Spleen (tissue), 11 donors: ENCODE data around the gene MXRA7. TPM values are rescaled to one million over a fixed set of nuclear protein-coding genes. Genes with fewer than 3 reads are reported as not detected.

Source experiments
- DNase-seq: peaks from one replicate; pipeline ENCODE4 v3.0.0-alpha.2; 2020
- H3K27ac ChIP-seq, 8 donors: fragments of 200-600 bp; sonication (generic) in 7 of 8; 1 replicate in 4 of 8; 2 replicates in 4 of 8; pipeline versions ENCODE4 v1.5.0 to v1.8.0; 2016 to 2021; ENCODE audit warnings: inconsistent platforms in 4 of 8, mild to moderate bottlenecking in 4 of 8, moderate library complexity in 1 of 8
- H3K27me3 ChIP-seq, 7 donors: fragments of 200-600 bp; sonication (generic) in 6 of 7; replicated peaks in 1 of 7; 1 replicate in 4 of 7; 2 replicates in 3 of 7; pipeline versions ENCODE4 v1.5.0 to v1.8.0; 2016 to 2021; ENCODE audit warnings: inconsistent platforms in 3 of 7, mild to moderate bottlenecking in 1 of 7
- H3K36me3 ChIP-seq, 6 donors: fragments of 200-600 bp; sonication (generic) in 5 of 6; 1 replicate in 4 of 6; 2 replicates in 2 of 6; pipeline versions ENCODE4 v1.5.0 to v1.8.0; 2016 to 2021; ENCODE audit warnings: inconsistent platforms in 2 of 6
- H3K4me1 ChIP-seq, 6 donors: fragments of 200-600 bp; sonication (generic) in 5 of 6; 1 replicate in 3 of 6; 2 replicates in 3 of 6; pipeline versions ENCODE4 v1.5.0 to v1.8.0; 2016 to 2021; ENCODE audit warnings: inconsistent platforms in 3 of 6
- H3K4me3 ChIP-seq, 8 donors: fragments of 200-600 bp; sonication (generic) in 7 of 8; 1 replicate in 4 of 8; 2 replicates in 4 of 8; pipeline versions ENCODE4 v1.5.0 to v1.8.0; 2016 to 2021; ENCODE audit warnings: inconsistent platforms in 4 of 8, mild to moderate bottlenecking in 4 of 8, moderate library complexity in 2 of 8
- H3K9me3 ChIP-seq, 8 donors: fragments of 200-600 bp; sonication (generic) in 7 of 8; 1 replicate in 4 of 8; 2 replicates in 4 of 8; pipeline versions ENCODE4 v1.5.0 to v1.8.0; 2016 to 2021; ENCODE audit warnings: inconsistent platforms in 4 of 8
- CTCF ChIP-seq, 11 experiments: fragments of 200-600 bp in 7 of 11; fragments of 450-650 bp in 4 of 11; sonication (generic) in 4 of 11; IDR thresholded peaks in 8 of 11; conservative IDR thresholded peaks in 3 of 11; 1 replicate in 7 of 11; 2 replicates in 4 of 11; pipeline versions ENCODE4 v1.4.0 to v1.8.0; 2016 to 2021; ENCODE audit warnings: antibody characterized with exemption in 11 of 11, inconsistent platforms in 4 of 11, mild to moderate bottlenecking in 1 of 11
- POLR2A ChIP-seq, 3 donors: fragments of 450-650 bp; IDR thresholded peaks; one replicate each; pipeline ENCODE4 v1.5.1; 2017; ENCODE audit warnings: antibody characterized with exemption in 3 of 3, mild to moderate bottlenecking in 1 of 3
- POLR2AphosphoS5 ChIP-seq, 3 donors: sonication (generic); formaldehyde crosslinking; IDR thresholded peaks; one replicate each; pipeline ENCODE4 v1.5.1; 2017; ENCODE audit warnings: antibody characterized with exemption in 3 of 3
- WGBS, 5 donors: extraction: QIAGEN DNeasy Blood & Tissue Kit in 3 of 5; methylation state at CpG; one replicate each; pipeline versions ENCODE4 v1.1.5 to v1.1.7; 2013 to 2018; 5-methylcytosine and 5-hydroxymethylcytosine counted together
- intact Hi-C: fragments of 100-400 bp; cut with DNase I; formaldehyde crosslinking; loops from one replicate; pipeline ENCODE4 v1.15.0; 2023; ENCODE audit warnings: low total_unique reads
- polyA plus RNA-seq, 3 donors: library from polyadenylated mRNA; stranded (reverse); fragments of 200-250 nt; gene quantifications; one replicate each; pipeline ENCODE4 v1.2.1, GENCODE V29; 2013
- total RNA-seq, 7 donors: library from RNA; depleted of rRNA in 3 of 7; stranded (reverse); fragments of >200 nt in 3 of 7; fragmentation: NEBNext Ultra II Directional in 4 of 7; extraction: Animal tissue kit (Norgen Biotek cat#: 25700) in 4 of 7; gene quantifications; one replicate each; pipeline versions ENCODE4 v1.1.0 to v1.2.1, GENCODE V29; 2016 to 2021
- donor health status: healthy with polysubstance abuse.
- donor health status: DM: no; HTN: no; CAD: no; lungs with moderate emphysema.
- donor health status: DM: no; HTN: no; CAD: no.
- donor health status: Bipolar disorder and iron deficiency.
- donor health status: healthy.
- donor health status: DM: no; HTN: no; CAD: no.
- donor health status: DM: yes; HTN: yes; CAD: no.

Gene MXRA7
- total and polyA plus RNA-seq, 10 donors, result 37.8 to 172 (median 117) TPM

- Histone ChIP-seq H3K36me3 (no peaks in the 10 kb centered on the region), H3K4me1 (peaks cover 0 to 12% (median 0%) of the 10 kb centered on the region in 6 donors), H3K27ac (no peak overlapping the region), H3K27me3 (peaks cover 0 to 12% (median 0%) of the 10 kb centered on the region in 7 donors), H3K4me3 (no peak overlapping the region), H3K9me3 (peaks cover 0 to 24% (median 21%) of the 10 kb centered on the region in 8 donors)
- intact Hi-C loops, result no loop called here
- TF ChIP-seq CTCF (IDR thresholded peaks at IDR 0.05 in 8 of 11, conservative IDR thresholded peaks at IDR 0.05 in 3 of 11), result no peak
- no peak for TF ChIP-seq POLR2A (IDR thresholded peaks at IDR 0.05)
- TF ChIP-seq POLR2AphosphoS5 (IDR thresholded peaks at IDR 0.05), result no peak
- WGBS, 5 donors, result 80 to 89% (median 85%) methylated on average over 1 of the region's 1 CpG
- DNase-seq, result no peak
These were observed 64.1 kb downstream of the MXRA7 start for GRCh38 chr17:76646712-76647111.

GRCh38 chr17:76645481-76645880 lies 65.3 kb downstream of the MXRA7 start:
- TF ChIP-seq POLR2AphosphoS5 (IDR thresholded peaks at IDR 0.05) (no peak), POLR2A (IDR thresholded peaks at IDR 0.05) (no peak), CTCF (IDR thresholded peaks at IDR 0.05 in 8 of 11, conservative IDR thresholded peaks at IDR 0.05 in 3 of 11) (no peak)
- Histone ChIP-seq H3K36me3 (no peaks in the 10 kb centered on the region), H3K4me1 (peaks cover 0 to 24% (median 5%) of the 10 kb centered on the region in 6 donors), H3K27ac (no peak overlapping the region), H3K27me3 (peaks cover 0 to 12% (median 0%) of the 10 kb centered on the region in 7 donors), H3K9me3 (peaks cover 0 to 24% (median 21%) of the 10 kb centered on the region in 8 donors), H3K4me3 (no peak overlapping the region)
- intact Hi-C loops, result no loop called here
- DNase-seq, result no peak
- WGBS, 5 donors, result 56 to 96% (median 81%) methylated on average over 5 of the region's 5 CpGs

- TF ChIP-seq CTCF (IDR thresholded peaks at IDR 0.05 in 8 of 11, conservative IDR thresholded peaks at IDR 0.05 in 3 of 11) (no peak), POLR2AphosphoS5 (IDR thresholded peaks at IDR 0.05) (no peak), POLR2A (IDR thresholded peaks at IDR 0.05) (no peak)
- intact Hi-C loops, result no loop called here
- Histone ChIP-seq H3K9me3 (peaks cover 0 to 24% (median 21%) of the 10 kb centered on the region in 8 donors), H3K36me3 (no peaks in the 10 kb centered on the region), H3K27me3 (peaks cover 0 to 12% (median 0%) of the 10 kb centered on the region in 7 donors), H3K4me1 (peaks cover 0 to 29% (median 7%) of the 10 kb centered on the region in 6 donors), H3K4me3 (no peak overlapping the region), H3K27ac (no peak overlapping the region)
- 83 to 90% (median 89%) methylated on average over 8 of the region's 8 CpGs for WGBS, 5 donors
- DNase-seq, result no peak
These were observed 65.8 kb downstream of the MXRA7 start for GRCh38 chr17:76644995-76645394.

GRCh38 chr17:76643553-76644148 lies 67.1 kb downstream of the MXRA7 start, which contains the start of gene ST6GALNAC1:
Gene ST6GALNAC1, minus strand, starts transcription at chr17:76643757. Its CDS starts 119 bp downstream, at chr17:76643638.
- intact Hi-C loops, result no loop called here
- H3K36me3 ChIP-seq, result no peaks in the 10 kb centered on the region
- TF ChIP-seq POLR2AphosphoS5 (IDR thresholded peaks at IDR 0.05) (peak in 2 of 3 donors; percentile 63 to 65), CTCF (IDR thresholded peaks at IDR 0.05 in 8 of 11, conservative IDR thresholded peaks at IDR 0.05 in 3 of 11) (no peak), POLR2A (IDR thresholded peaks at IDR 0.05) (no peak)
- peaks cover 0 to 34% (median 9%) of the 10 kb centered on the region in 6 donors for H3K4me1 ChIP-seq
- H3K9me3 ChIP-seq, result peaks cover 0 to 24% (median 21%) of the 10 kb centered on the region in 8 donors
- WGBS, 5 donors, result 53 to 67% (median 64%) methylated on average over 7 of the region's 7 CpGs
- peak within 1 kb of the TSS; percentile 0 to 77 (median 63) for H3K27ac ChIP-seq
- peak within 1 kb of the TSS in 7 of 8 donors; percentile 2 to 62 (median 18) for H3K4me3 ChIP-seq
- H3K27me3 ChIP-seq, result peaks cover 0 to 10% (median 0%) of the 10 kb centered on the region in 7 donors
- no peak for DNase-seq
